Mucosa of descending colon (tissue), 3 donors: ENCODE measurements around the gene CNTNAP2. TPM values are rescaled to one million over a fixed set of nuclear protein-coding genes. Genes with fewer than 3 reads are reported as not detected.
A peak's percentile ranks its signal among the peaks of the same experiment; 100 is the strongest.

Source experiments
- ATAC-seq: fragments of 200-7000 bp; cut with Tn5 transposase; one replicate; pipeline ENCODE4 v1.9.1; 2020; ENCODE audit warnings: mild to moderate bottlenecking, moderate library complexity
- DNase-seq, 3 donors: peaks; one replicate each; pipeline ENCODE4 v3.0.0-alpha.2; 2020
- H3K36me3 ChIP-seq: fragments of 200-600 bp; one replicate; pipeline ENCODE4 v1.8.0; 2021; ENCODE audit warnings: low read depth, mild to moderate bottlenecking
- H3K4me1 ChIP-seq: fragments of 200-600 bp; one replicate; pipeline ENCODE4 v1.8.0; 2021; ENCODE audit warnings: low read depth, mild to moderate bottlenecking
- H3K4me3 ChIP-seq: fragments of 200-600 bp; one replicate; pipeline ENCODE4 v1.8.0; 2021; ENCODE audit warnings: mild to moderate bottlenecking
- H3K9me3 ChIP-seq: fragments of 200-600 bp; one replicate; pipeline ENCODE4 v1.8.0; 2021; ENCODE audit warnings: mild to moderate bottlenecking
- intact Hi-C, 2 donors: fragments of 100-400 bp; cut with DNase I in 1 of 2; cut with micrococcal nuclease in 1 of 2; formaldehyde crosslinking; loops; one replicate each; pipeline versions ENCODE4 v1.11.0 to v1.11.1; 2022; cut with DNase I, micrococcal nuclease
- total RNA-seq, 3 donors: library from RNA; stranded (reverse); fragmentation: NEBNext Ultra II Directional in 2 of 3; extraction: Animal tissue kit (Norgen Biotek cat#: 25700) in 2 of 3; gene quantifications; one replicate each; pipeline versions ENCODE4 v1.2.1 to v1.2.4, GENCODE V29; 2021 to 2023
- TF ChIP-seq, protein P1 (sequence below): fragments of 200-600 bp; IDR thresholded peaks from one replicate; pipeline ENCODE4 v1.8.0; 2022; ENCODE audit warnings: antibody characterized with exemption, mild to moderate bottlenecking
- donor health status: DM: no; HTN: no; CAD: no; lungs with moderate emphysema.
- donor health status: DM: no; HTN: no; CAD: no.
- donor health status: DM: no; HTN: yes; CAD: no.

Gene CNTNAP2
- total RNA-seq, 3 donors from 2014 or later = 3.1 to 5.9 (median 4.2) TPM

DNA sequence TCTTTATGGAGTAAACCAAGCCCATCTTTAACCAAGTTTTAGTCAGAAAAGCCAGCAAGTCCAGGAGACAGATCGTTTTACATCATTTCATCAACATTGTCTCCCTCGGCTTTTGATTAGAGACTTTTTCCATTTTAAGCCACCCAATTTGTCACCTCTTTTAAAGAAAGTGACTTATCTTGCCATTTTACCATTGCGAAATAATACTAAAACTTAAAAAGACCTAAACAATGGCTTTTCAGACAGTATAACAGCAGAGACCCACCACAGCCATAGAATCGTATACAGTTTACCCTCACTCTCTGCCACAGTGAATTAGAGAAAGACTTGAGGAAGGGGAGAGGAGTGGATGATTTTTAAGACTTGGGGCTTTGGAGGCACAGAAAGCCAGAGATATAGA is 2114.3 kb downstream of the CNTNAP2 start:
- intact Hi-C loops = no loop called here
- Histone ChIP-seq H3K9me3 (no peaks in the 10 kb centered on the region), H3K4me1 (no peaks in the 10 kb centered on the region), H3K4me3 (no peak overlapping the region), H3K36me3 (no peaks in the 10 kb centered on the region)
- DNase-seq (no peak), ATAC-seq (no peak)
- TF ChIP-seq, protein P1, sequence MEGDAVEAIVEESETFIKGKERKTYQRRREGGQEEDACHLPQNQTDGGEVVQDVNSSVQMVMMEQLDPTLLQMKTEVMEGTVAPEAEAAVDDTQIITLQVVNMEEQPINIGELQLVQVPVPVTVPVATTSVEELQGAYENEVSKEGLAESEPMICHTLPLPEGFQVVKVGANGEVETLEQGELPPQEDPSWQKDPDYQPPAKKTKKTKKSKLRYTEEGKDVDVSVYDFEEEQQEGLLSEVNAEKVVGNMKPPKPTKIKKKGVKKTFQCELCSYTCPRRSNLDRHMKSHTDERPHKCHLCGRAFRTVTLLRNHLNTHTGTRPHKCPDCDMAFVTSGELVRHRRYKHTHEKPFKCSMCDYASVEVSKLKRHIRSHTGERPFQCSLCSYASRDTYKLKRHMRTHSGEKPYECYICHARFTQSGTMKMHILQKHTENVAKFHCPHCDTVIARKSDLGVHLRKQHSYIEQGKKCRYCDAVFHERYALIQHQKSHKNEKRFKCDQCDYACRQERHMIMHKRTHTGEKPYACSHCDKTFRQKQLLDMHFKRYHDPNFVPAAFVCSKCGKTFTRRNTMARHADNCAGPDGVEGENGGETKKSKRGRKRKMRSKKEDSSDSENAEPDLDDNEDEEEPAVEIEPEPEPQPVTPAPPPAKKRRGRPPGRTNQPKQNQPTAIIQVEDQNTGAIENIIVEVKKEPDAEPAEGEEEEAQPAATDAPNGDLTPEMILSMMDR = no peak

DNA sequence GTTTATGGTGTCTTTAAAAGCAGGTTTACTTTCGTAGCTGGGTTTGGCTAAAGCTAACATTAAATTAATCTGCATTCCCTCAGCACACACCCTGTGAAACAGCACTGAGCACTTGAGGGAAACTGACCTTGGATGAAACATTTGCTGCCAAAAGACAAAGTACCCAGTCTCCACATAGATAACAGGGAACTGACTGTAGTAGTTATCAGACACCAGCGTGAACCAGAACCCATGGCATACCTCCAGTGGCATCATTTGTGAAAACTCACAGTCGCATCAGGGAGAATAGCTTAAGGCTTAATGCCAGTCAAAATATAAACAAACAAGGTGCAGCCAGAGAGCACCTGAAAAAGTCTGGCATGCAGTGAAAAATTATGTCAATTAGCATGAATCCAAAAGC is 2116.2 kb downstream of the CNTNAP2 start:
- TF ChIP-seq, protein P1 = no peak
- intact Hi-C loops = no loop called here
- DNase-seq = no peak
- Histone ChIP-seq H3K9me3 (no peaks in the 10 kb centered on the region), H3K36me3 (no peaks in the 10 kb centered on the region), H3K4me1 (no peaks in the 10 kb centered on the region), H3K4me3 (no peak overlapping the region)
- ATAC-seq = no peak

DNA sequence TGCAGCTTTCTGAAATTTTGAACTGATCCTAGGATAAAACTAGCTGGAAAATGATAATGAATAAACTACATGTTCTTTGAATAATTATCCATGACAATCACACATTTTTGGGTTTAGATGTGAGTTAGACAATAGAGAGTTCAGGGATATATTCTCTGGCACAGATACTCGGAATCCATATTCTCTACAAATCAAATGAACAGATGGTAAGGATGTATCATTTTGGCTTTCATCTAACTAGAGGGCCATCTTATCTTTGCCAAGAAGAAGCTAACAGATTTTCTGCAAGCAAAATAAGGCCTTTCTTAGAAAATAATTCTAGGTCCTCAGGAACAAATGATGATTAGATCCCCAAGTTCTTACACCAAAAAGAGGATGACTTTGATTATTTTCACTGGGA is 2118.1 kb downstream of the CNTNAP2 start:
- TF ChIP-seq, protein P1 = no peak
- H3K36me3 ChIP-seq = no peaks in the 10 kb centered on the region
- no peaks in the 10 kb centered on the region for H3K9me3 ChIP-seq
- no peak for ATAC-seq
- peaks cover 5% of the 10 kb centered on the region for H3K4me1 ChIP-seq
- intact Hi-C loops = no loop called here
- no peak overlapping the region for H3K4me3 ChIP-seq
- no peak for DNase-seq

DNA sequence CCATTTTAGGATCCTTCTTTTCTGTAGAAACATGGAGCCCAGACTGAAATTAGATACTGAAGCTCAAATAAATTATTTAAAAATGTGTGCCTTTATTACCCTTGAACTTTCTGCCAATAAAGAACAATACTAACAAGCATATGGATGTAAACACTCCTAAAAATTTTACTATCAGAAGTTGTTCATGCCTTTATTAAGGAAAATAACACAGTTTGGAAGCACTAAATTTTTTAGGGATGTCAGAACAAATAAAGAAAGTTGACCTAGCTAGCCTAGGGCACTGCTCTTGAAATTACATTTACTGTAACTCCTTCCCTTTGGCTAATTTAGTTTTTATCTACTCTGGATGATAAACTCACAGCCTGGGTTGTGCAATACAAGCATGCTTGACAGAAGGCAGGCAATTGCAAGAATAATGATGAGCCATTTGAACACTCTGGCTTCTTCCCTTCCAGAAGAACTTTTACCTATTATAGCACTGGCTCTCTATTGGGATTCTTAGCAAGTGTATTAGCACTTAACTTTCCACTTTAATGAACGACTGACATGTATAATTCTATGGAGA is 2122.2 kb downstream of the CNTNAP2 start:
- DNase-seq (no peak), ATAC-seq (peak; percentile 32)
- no peaks in the 10 kb centered on the region for H3K36me3 ChIP-seq
- peaks cover 5% of the 10 kb centered on the region for H3K4me1 ChIP-seq
- no peak overlapping the region for H3K4me3 ChIP-seq
- no peaks in the 10 kb centered on the region for H3K9me3 ChIP-seq
- TF ChIP-seq, protein P1 = no peak
- intact Hi-C loops = no loop called here

DNA sequence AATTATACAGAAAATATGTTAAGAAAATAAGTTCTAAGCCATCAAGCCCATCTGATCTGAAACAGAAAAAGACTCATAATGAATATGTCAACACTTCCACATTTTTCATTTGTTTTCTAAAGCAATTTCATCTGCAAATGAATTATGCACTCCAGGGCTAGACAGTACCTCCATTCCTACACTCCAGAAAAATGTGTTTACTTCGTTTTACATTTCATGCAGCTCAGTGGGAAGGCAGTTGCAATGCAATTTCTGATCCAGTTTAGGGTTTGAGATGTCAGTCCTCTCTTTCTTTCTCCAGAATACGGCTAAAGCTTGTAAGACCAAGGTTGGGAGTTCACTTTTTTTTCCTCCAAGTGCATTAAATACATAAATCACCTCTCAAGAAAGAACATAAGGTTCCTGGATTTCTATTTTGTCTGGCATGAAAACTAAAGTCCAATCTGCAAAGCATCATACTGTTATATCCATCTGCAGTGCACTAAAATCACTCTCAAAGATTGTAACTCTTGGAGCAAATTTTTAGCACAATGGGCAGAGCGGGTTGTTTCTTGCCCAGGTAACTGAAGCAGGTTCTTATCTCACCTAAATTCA is 2125.2 kb downstream of the CNTNAP2 start:
- no peak overlapping the region for H3K4me3 ChIP-seq
- peaks cover 5% of the 10 kb centered on the region for H3K4me1 ChIP-seq
- ATAC-seq (no peak), DNase-seq (no peak)
- no peaks in the 10 kb centered on the region for H3K9me3 ChIP-seq
- no peaks in the 10 kb centered on the region for H3K36me3 ChIP-seq
- intact Hi-C loops = no loop called here
- TF ChIP-seq, protein P1 = no peak
